ENCODE measurements around the gene HAPLN3. TPM values are rescaled to one million over a fixed set of nuclear protein-coding genes. Genes with fewer than 3 reads are reported as not detected.

HAPLN3 gene
- total and polyA plus RNA-seq, 2 of the 4 experiments (the other 2 are of a cell fraction) = 5.9 to 28.6 TPM

DNA sequence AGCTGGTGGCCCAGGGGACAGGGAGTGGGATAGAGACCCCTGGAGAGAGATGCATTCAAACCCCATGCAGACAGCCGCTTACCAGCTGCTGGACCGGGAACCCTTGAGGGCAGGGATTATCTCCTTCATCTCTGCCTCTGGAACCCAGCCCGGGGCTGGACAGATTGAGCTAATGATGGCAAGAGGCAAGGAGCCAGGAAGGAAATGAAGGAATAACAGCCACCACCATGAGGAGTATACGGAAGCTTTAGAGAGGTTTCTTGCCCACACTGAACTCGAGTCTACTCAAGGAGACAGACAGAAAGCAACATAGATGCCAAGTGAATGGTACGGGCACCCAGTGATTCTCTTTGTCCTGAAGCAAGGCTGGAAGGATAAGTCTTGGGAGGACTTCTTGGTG, 23.2 kb downstream of the HAPLN3 start:
- Histone ChIP-seq H3K9ac (ENCODE audit: low read depth, low read length) (no peak overlapping the region), H2AK9ac (replicated peaks; ENCODE audit: low read depth, low read length, poor library complexity) (no peak overlapping the region), H3K36me3 (ENCODE audit: control insufficient read depth, insufficient read depth, low read length) (peaks cover 5% of the 10 kb centered on the region), H4K5ac (ENCODE audit: low read depth, low read length) (no peak overlapping the region), H2BK20ac (ENCODE audit: low read depth, low read length) (no peak overlapping the region), H2BK120ac (ENCODE audit: low read depth, low read length) (no peak overlapping the region), H3K23ac (ENCODE audit: low read depth, low read length) (no peak overlapping the region), H3K79me1 (ENCODE audit: low read depth in 1 of 2, low read length in 2 of 2) (no peaks in the 10 kb centered on the region), H2AK5ac (ENCODE audit: low read depth, low read length) (no peak overlapping the region), H4K91ac (ENCODE audit: insufficient read depth, low read depth, low read length) (no peak overlapping the region), H4K8ac (ENCODE audit: low read depth in 2 of 2, low read length in 2 of 2) (no peak overlapping the region), H3K9me1 (ENCODE audit: insufficient read depth, low read length) (no peaks in the 10 kb centered on the region), H3K9me3 (ENCODE audit: control insufficient read depth, insufficient read depth, low read length) (no peaks in the 10 kb centered on the region), H3K14ac (replicated peaks; ENCODE audit: low read depth, low read length) (no peak overlapping the region), H3K4me3 (ENCODE audit: insufficient read depth, low read depth, low read length) (no peak overlapping the region), H3K4ac (ENCODE audit: low read depth, low read length) (no peak overlapping the region), H2BK5ac (ENCODE audit: low read depth, low read length, poor library complexity, severe bottlenecking) (no peak overlapping the region), H3K18ac (ENCODE audit: low read depth, low read length) (no peak overlapping the region), H3K4me2 (ENCODE audit: low read depth, low read length) (no peak overlapping the region), H2BK15ac (ENCODE audit: low read depth, low read length) (no peak overlapping the region), H3K56ac (ENCODE audit: extremely low read depth, insufficient read depth, low read length) (no peak overlapping the region), H2AFZ (replicated peaks; ENCODE audit: low read length, poor library complexity) (no peak overlapping the region), H4K20me1 (ENCODE audit: insufficient read depth, low read length) (no peaks in the 10 kb centered on the region), H3K4me1 (ENCODE audit: control insufficient read depth, insufficient read depth, low read length) (no peaks in the 10 kb centered on the region), H3K27me3 (ENCODE audit: control insufficient read depth, insufficient read depth, low read length) (peaks cover 31% of the 10 kb centered on the region), H3K27ac (ENCODE audit: insufficient read depth, low read length) (no peak overlapping the region)
- no CpG with 5 or more reads among the region's 6 CpGs for WGBS, 2 experiments (ENCODE audit: extremely low coverage in 2 of 2, insufficient read length in 1 of 2)
- ATAC-seq (ENCODE audit: low read depth) = no peak; the same call in 1 of the 2 replicates
- POLR2A ChIA-PET (ENCODE audit: unreplicated experiment) = no interaction called here
- intact Hi-C loops (cut with micrococcal nuclease) = no loop called here
- in situ Hi-C loops (cut with MboI; ENCODE audit: low sequenced_read_pairs) = no loop called here
- no peak for TF ChIP-seq BHLHE40 (IDR thresholded peaks at IDR 0.05; ENCODE audit: low read depth, low read length)
- TF ChIP-seq, protein P1, sequence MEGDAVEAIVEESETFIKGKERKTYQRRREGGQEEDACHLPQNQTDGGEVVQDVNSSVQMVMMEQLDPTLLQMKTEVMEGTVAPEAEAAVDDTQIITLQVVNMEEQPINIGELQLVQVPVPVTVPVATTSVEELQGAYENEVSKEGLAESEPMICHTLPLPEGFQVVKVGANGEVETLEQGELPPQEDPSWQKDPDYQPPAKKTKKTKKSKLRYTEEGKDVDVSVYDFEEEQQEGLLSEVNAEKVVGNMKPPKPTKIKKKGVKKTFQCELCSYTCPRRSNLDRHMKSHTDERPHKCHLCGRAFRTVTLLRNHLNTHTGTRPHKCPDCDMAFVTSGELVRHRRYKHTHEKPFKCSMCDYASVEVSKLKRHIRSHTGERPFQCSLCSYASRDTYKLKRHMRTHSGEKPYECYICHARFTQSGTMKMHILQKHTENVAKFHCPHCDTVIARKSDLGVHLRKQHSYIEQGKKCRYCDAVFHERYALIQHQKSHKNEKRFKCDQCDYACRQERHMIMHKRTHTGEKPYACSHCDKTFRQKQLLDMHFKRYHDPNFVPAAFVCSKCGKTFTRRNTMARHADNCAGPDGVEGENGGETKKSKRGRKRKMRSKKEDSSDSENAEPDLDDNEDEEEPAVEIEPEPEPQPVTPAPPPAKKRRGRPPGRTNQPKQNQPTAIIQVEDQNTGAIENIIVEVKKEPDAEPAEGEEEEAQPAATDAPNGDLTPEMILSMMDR (conservative IDR thresholded peaks at IDR 0.05; ENCODE audit: low read depth, low read length) = no peak
- TF ChIP-seq CHD1 (IDR thresholded peaks at IDR 0.05; ENCODE audit: low read depth, low read length) = no peak
- TF ChIP-seq, protein P2, sequence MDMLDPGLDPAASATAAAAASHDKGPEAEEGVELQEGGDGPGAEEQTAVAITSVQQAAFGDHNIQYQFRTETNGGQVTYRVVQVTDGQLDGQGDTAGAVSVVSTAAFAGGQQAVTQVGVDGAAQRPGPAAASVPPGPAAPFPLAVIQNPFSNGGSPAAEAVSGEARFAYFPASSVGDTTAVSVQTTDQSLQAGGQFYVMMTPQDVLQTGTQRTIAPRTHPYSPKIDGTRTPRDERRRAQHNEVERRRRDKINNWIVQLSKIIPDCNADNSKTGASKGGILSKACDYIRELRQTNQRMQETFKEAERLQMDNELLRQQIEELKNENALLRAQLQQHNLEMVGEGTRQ (IDR thresholded peaks at IDR 0.05; ENCODE audit: low read depth, low read length) = no peak
- no peak for TF ChIP-seq NFE2L2 (IDR thresholded peaks at IDR 0.05; ENCODE audit: low read depth, low read length)
- TF ChIP-seq MAZ (IDR thresholded peaks at IDR 0.05; ENCODE audit: borderline replicate concordance, low read depth, low read length) = no peak
- no peak for TF ChIP-seq MAFK (IDR thresholded peaks at IDR 0.05; ENCODE audit: low read depth, low read length)
- TF ChIP-seq, protein P3, sequence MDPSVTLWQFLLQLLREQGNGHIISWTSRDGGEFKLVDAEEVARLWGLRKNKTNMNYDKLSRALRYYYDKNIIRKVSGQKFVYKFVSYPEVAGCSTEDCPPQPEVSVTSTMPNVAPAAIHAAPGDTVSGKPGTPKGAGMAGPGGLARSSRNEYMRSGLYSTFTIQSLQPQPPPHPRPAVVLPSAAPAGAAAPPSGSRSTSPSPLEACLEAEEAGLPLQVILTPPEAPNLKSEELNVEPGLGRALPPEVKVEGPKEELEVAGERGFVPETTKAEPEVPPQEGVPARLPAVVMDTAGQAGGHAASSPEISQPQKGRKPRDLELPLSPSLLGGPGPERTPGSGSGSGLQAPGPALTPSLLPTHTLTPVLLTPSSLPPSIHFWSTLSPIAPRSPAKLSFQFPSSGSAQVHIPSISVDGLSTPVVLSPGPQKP (IDR thresholded peaks at IDR 0.05; ENCODE audit: borderline replicate concordance, low read depth, low read length) = no peak
- no peak for TF ChIP-seq RAD21 (IDR thresholded peaks at IDR 0.05; ENCODE audit: low read length)
- TF ChIP-seq RCOR1 (IDR thresholded peaks at IDR 0.05; ENCODE audit: insufficient replicate concordance, low read length) = no peak
- TF ChIP-seq MXI1 (IDR thresholded peaks at IDR 0.05; ENCODE audit: borderline replicate concordance, low read depth, low read length) = no peak
- no peak for TF ChIP-seq RFX5 (IDR thresholded peaks at IDR 0.05; ENCODE audit: low read depth, low read length)
- no peak for TF ChIP-seq POLR2A (IDR thresholded peaks at IDR 0.05; ENCODE audit: low read depth, low read length)
- CTCF ChIA-PET = no interaction called here
- dilution Hi-C loops (cut with HindIII; ENCODE audit: low sequenced_read_pairs, unreplicated experiment) = no loop called here
- no TSS peak for BruUV-seq (replicated peaks)
- DNase-seq = no peak

Measured in IMR-90 (cell line).